Uterus (tissue), 4 donors: Measurements from ENCODE around the gene PTPRN. TPM values are rescaled to one million over a fixed set of nuclear protein-coding genes. Genes with fewer than 3 reads are reported as not detected.

Experiments
- DNase-seq, 2 donors: peaks; one replicate each; pipeline ENCODE4 v3.0.0-alpha.2; 2019 to 2020
- H3K27ac ChIP-seq, 2 donors: fragments of 200-600 bp; sonication (generic); 1 replicate in 1 of 2; 2 replicates in 1 of 2; pipeline ENCODE4 v1.5.1; 2016 to 2018
- H3K27me3 ChIP-seq, 2 donors: fragments of 200-600 bp; sonication (generic); one replicate each; pipeline ENCODE4 v1.5.1; 2018 to 2019; ENCODE audit warnings: control low read depth in 1 of 2
- H3K36me3 ChIP-seq, 2 donors: fragments of 200-600 bp; sonication (generic); one replicate each; pipeline ENCODE4 v1.5.1; 2019; ENCODE audit warnings: control low read depth in 1 of 2
- H3K4me1 ChIP-seq, 2 donors: fragments of 200-600 bp; sonication (generic); one replicate each; pipeline ENCODE4 v1.5.1; 2018 to 2019; ENCODE audit warnings: control low read depth in 1 of 2
- H3K4me3 ChIP-seq, 2 donors: fragments of 200-600 bp; sonication (generic); 1 replicate in 1 of 2; 2 replicates in 1 of 2; pipeline ENCODE4 v1.5.1; 2018 to 2019; ENCODE audit warnings: mild to moderate bottlenecking in 1 of 2
- H3K9me3 ChIP-seq, 2 donors: fragments of 200-600 bp; sonication (generic); one replicate each; pipeline ENCODE4 v1.5.1; 2019; ENCODE audit warnings: control low read depth in 1 of 2
- POLR2A ChIP-seq, 2 donors: fragments of 450-650 bp; IDR thresholded peaks; one replicate each; pipeline ENCODE4 v1.6.1; 2016; ENCODE audit warnings: antibody characterized with exemption in 2 of 2, mild to moderate bottlenecking in 1 of 2, moderate library complexity in 1 of 2
- intact Hi-C: fragments of 100-400 bp; cut with DNase I; formaldehyde crosslinking; loops from one replicate; pipeline ENCODE4 v1.15.1; 2023; ENCODE audit warnings: low total_unique reads
- total RNA-seq, 4 donors: library from RNA; depleted of rRNA in 3 of 4; stranded (reverse); fragments of >200 nt in 3 of 4; gene quantifications; one replicate each; pipeline versions ENCODE4 v1.1.0 to v1.2.4, GENCODE V29; 2014 to 2023
- TF ChIP-seq, protein P1 (sequence below), 4 experiments: fragments of 200-600 bp in 2 of 4; fragments of 450-650 bp in 2 of 4; sonication (generic) in 2 of 4; IDR thresholded peaks; one replicate each; pipeline ENCODE4 v1.5.1; 2016 to 2019; ENCODE audit warnings: antibody characterized with exemption in 4 of 4, mild to moderate bottlenecking in 2 of 4, moderate library complexity in 1 of 4
- donor health status: DM: yes; HTN: yes; CAD: no.

The PTPRN gene
- total RNA-seq, 4 donors from 2014 or later, result 0.21 to 0.55 TPM; not detected in 2

DNA sequence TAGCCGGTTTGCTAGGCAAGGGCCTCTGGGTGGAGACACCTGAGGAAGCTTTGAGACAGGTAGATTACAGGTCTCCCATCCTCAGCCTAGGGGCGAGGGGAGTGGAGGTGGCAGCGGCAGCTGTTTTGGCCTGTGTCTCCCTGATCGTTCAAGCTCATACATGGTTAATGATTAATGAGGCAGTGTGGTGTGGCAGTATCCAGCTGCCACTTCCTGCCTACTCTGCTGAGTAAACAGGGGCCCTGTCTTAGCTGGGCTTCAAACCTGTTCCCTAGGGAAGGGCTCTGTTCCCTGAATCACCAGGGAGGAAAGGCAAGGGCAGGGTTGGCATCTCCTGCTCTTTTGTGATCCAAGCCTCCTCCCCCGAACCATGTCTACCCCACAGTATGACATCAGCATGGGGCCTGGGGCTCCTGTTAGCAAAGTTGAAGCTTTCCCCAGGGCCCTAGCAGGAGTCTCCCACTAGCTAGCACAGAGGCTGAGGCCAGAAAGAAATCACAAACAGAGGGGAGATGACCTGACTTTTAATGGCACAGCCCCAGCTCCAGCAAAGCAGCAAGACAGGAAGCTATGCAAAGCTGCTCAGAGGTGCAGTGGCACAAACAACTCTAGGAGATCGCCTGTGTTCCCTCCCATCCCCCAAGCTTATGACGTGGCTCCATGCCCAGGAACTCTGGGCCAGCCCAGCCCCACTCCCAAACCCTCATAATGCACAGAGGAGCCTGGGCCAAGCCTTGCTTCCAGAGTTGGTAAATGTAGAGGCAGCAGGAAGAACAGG is 59.8 kb downstream of the PTPRN start:
- Histone ChIP-seq H3K27me3 (no peaks in the 10 kb centered on the region), H3K4me1 (peaks cover 0 to 19% of the 10 kb centered on the region in 2 donors), H3K36me3 (no peaks in the 10 kb centered on the region), H3K9me3 (no peaks in the 10 kb centered on the region), H3K4me3 (no peak overlapping the region), H3K27ac (peak overlapping the region; percentile 54 to 72)
- DNase-seq, result peak; percentile 48 to 67
- peak in 1 of 2 donors; percentile 13 for TF ChIP-seq POLR2A (IDR thresholded peaks at IDR 0.05)
- TF ChIP-seq, protein P1, sequence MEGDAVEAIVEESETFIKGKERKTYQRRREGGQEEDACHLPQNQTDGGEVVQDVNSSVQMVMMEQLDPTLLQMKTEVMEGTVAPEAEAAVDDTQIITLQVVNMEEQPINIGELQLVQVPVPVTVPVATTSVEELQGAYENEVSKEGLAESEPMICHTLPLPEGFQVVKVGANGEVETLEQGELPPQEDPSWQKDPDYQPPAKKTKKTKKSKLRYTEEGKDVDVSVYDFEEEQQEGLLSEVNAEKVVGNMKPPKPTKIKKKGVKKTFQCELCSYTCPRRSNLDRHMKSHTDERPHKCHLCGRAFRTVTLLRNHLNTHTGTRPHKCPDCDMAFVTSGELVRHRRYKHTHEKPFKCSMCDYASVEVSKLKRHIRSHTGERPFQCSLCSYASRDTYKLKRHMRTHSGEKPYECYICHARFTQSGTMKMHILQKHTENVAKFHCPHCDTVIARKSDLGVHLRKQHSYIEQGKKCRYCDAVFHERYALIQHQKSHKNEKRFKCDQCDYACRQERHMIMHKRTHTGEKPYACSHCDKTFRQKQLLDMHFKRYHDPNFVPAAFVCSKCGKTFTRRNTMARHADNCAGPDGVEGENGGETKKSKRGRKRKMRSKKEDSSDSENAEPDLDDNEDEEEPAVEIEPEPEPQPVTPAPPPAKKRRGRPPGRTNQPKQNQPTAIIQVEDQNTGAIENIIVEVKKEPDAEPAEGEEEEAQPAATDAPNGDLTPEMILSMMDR (IDR thresholded peaks at IDR 0.05), result no peak
- intact Hi-C loops, result no loop called here

DNA sequence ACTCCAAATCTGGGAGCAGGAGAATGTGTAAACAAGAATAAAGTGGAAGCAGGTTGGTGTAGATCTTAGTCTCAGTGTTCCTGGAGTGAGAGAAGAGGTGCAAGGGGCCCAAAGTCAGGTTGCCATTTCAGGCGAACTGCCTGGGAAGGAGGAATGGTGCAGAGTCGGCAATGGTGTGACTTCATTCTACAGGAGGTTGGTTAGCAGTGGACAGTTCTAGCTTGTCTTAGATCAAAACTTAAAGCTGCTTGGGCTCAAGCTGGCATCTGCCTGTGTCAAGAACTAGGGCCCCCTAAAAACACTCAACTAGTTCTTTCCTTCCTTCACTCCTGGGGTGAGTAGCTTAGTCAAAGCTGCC is 60.4 kb downstream of the PTPRN start:
- no peaks in the 10 kb centered on the region for H3K36me3 ChIP-seq
- H3K27ac ChIP-seq, result peak overlapping the region; percentile 54 to 72
- no peak overlapping the region for H3K4me3 ChIP-seq
- peaks cover 0 to 19% of the 10 kb centered on the region in 2 donors for H3K4me1 ChIP-seq
- H3K27me3 ChIP-seq, result no peaks in the 10 kb centered on the region
- intact Hi-C loops, result no loop called here
- no peak for TF ChIP-seq POLR2A (IDR thresholded peaks at IDR 0.05)
- TF ChIP-seq, protein P1 (IDR thresholded peaks at IDR 0.05), result no peak
- H3K9me3 ChIP-seq, result no peaks in the 10 kb centered on the region
- DNase-seq, result no peak

DNA sequence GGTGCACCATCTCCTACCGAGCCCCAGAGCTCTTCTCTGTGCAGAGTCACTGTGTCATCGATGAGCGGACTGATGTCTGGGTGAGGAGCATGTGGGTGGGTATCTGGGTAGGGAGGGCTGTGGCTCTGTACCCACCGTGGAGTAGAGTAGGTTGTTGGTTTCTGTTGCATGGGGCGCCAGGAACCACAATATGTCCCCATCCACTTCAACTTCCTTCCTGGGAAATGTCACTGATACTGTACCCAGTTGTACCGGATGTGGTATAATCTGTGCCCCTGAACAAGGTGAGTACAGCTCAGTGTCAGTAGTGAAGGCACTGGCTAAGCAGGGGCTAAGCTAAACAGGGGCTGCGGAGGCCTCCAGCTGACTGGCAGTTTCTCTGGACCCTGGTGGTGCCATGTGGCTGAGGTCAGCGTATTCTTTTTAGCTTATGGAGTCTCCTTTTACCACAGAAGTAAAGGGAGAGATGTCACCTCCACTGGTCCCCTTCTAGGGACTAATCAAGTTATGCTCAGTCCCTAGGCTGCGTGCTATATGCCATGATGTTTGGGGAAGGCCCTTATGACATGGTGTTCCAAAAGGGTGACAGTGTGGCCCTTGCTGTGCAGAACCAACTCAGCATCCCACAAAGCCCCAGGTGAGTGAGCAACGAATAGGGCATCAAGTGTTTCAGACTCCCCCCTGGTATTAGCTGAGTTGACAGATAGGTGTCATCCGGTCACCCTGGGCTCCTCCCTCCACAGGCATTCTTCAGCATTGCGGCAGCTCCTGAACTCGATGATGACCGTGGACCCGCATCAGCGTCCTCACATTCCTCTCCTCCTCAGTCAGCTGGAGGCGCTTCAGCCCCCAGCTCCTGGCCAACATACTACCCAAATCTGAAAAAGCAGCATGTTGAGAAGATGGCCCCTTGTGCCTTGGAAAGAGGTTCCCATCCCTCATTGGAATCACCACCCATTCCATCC is 61.2 kb downstream of the PTPRN start:
- Histone ChIP-seq H3K27ac (peak overlapping the region in 1 of 2 donors; percentile 72), H3K27me3 (no peaks in the 10 kb centered on the region), H3K4me3 (no peak overlapping the region), H3K9me3 (no peaks in the 10 kb centered on the region), H3K36me3 (no peaks in the 10 kb centered on the region), H3K4me1 (peaks cover 0 to 19% of the 10 kb centered on the region in 2 donors)
- intact Hi-C loops, result no loop called here
- no peak for TF ChIP-seq POLR2A (IDR thresholded peaks at IDR 0.05)
- TF ChIP-seq, protein P1 (IDR thresholded peaks at IDR 0.05), result no peak
- no peak for DNase-seq

DNA sequence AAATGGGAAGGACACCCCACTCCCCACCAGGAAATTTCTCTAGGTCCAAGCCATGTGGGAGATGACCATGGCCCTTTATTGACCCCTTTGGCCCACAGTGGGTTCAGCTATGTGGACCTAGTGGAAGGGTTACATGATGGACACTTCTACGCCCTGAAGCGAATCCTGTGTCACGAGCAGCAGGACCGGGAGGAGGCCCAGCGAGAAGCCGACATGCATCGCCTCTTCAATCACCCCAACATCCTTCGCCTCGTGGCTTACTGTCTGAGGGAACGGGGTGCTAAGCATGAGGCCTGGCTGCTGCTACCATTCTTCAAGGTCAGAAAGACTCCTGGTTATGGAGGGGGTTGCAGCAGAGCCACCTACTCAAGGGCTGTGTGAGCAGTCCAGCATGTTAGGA is 62.6 kb downstream of the PTPRN start:
- H3K9me3 ChIP-seq, result no peaks in the 10 kb centered on the region
- no peak overlapping the region for H3K4me3 ChIP-seq
- DNase-seq, result no peak
- no peaks in the 10 kb centered on the region for H3K36me3 ChIP-seq
- no peak overlapping the region for H3K27ac ChIP-seq
- H3K4me1 ChIP-seq, result peaks cover 0 to 19% of the 10 kb centered on the region in 2 donors
- TF ChIP-seq, protein P1 (IDR thresholded peaks at IDR 0.05), result no peak
- TF ChIP-seq POLR2A (IDR thresholded peaks at IDR 0.05), result no peak
- H3K27me3 ChIP-seq, result no peaks in the 10 kb centered on the region
- intact Hi-C loops, result no loop called here

DNA sequence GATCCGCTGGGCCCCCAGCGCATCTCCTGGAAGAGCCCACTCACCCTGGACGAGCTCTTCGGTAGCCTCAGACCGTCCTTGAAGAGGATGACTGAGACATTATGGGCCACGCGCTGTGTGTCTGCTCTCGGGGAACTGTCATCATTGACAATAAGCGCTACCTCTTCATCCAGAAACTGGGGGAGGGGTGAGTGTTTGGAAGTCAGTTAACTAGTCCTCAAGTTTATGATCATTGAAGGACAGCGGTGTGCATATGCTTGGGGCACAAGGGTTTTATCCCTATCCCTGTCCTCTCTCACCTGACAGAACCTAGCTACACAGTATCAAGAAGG is 63.3 kb downstream of the PTPRN start:
- H3K27ac ChIP-seq, result peak overlapping the region; percentile 90 to 95
- intact Hi-C loops, result no loop called here
- no peaks in the 10 kb centered on the region for H3K36me3 ChIP-seq
- no peaks in the 10 kb centered on the region for H3K27me3 ChIP-seq
- TF ChIP-seq POLR2A (IDR thresholded peaks at IDR 0.05), result no peak
- TF ChIP-seq, protein P1 (IDR thresholded peaks at IDR 0.05), result no peak
- DNase-seq, result no peak
- peak overlapping the region; percentile 81 to 86 for H3K4me3 ChIP-seq
- peaks cover 0 to 19% of the 10 kb centered on the region in 2 donors for H3K4me1 ChIP-seq
- no peaks in the 10 kb centered on the region for H3K9me3 ChIP-seq
